ENCODE results near the gene GEN1. TPM values are rescaled to one million over a fixed set of nuclear protein-coding genes. Genes with fewer than 3 reads are reported as not detected.

The GEN1 gene
- total RNA-seq, 1 donor from 2014 or later = 21.7 TPM

DNA sequence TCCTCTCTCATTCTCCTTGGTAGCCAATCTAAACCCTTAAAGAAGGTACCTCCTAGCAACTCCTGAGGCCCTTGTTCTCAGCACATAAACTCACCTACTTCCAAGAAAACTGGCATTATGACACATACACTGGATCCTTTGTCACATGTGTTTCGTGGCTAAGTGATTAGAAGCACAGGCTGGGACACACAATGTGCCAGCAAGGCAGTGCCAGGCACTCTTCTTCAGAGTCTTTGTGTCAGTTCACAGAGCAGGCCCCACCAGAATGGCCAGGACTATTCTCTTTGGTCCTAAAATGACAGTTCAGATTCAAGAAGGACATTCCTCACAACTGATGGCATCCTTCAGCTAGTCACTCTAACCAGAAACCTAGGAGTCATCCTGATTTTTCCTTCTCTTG lies 40.6 kb upstream of the GEN1 start:
- no peak for DNase-seq (ENCODE audit: low spot score, unreplicated experiment)
- no peaks in the 10 kb centered on the region for H3K4me1 Mint-ChIP-seq (ENCODE audit: low read depth)
- peaks cover 13% of the 10 kb centered on the region for H3K36me3 Mint-ChIP-seq (ENCODE audit: insufficient read depth)
- TF ChIP-seq CTCF (IDR thresholded peaks at IDR 0.05; ENCODE audit: unreplicated experiment) = no peak
- H3K4me3 Mint-ChIP-seq (ENCODE audit: low read depth) = no peak overlapping the region
- H3K9me3 Mint-ChIP-seq (ENCODE audit: low read depth) = no peaks in the 10 kb centered on the region
- no peak overlapping the region for H3K27ac Mint-ChIP-seq
- H3K27me3 Mint-ChIP-seq = no peaks in the 10 kb centered on the region

GRCh38 chr2:17717666-17718065 lies 36.3 kb upstream of the GEN1 start:
- Mint-ChIP-seq H3K36me3 (ENCODE audit: insufficient read depth) (peaks cover 13% of the 10 kb centered on the region), H3K9me3 (ENCODE audit: low read depth) (no peaks in the 10 kb centered on the region), H3K4me1 (ENCODE audit: low read depth) (no peaks in the 10 kb centered on the region), H3K4me3 (ENCODE audit: low read depth) (no peak overlapping the region), H3K27ac (no peak overlapping the region), H3K27me3 (no peaks in the 10 kb centered on the region)
- no peak for DNase-seq (ENCODE audit: low spot score, unreplicated experiment)
- no peak for TF ChIP-seq CTCF (IDR thresholded peaks at IDR 0.05; ENCODE audit: unreplicated experiment)

GRCh38 chr2:17718689-17719088 lies 35.2 kb upstream of the GEN1 start:
- Mint-ChIP-seq H3K4me3 (ENCODE audit: low read depth) (no peak overlapping the region), H3K27ac (no peak overlapping the region), H3K36me3 (ENCODE audit: insufficient read depth) (peaks cover 7% of the 10 kb centered on the region)

DNA sequence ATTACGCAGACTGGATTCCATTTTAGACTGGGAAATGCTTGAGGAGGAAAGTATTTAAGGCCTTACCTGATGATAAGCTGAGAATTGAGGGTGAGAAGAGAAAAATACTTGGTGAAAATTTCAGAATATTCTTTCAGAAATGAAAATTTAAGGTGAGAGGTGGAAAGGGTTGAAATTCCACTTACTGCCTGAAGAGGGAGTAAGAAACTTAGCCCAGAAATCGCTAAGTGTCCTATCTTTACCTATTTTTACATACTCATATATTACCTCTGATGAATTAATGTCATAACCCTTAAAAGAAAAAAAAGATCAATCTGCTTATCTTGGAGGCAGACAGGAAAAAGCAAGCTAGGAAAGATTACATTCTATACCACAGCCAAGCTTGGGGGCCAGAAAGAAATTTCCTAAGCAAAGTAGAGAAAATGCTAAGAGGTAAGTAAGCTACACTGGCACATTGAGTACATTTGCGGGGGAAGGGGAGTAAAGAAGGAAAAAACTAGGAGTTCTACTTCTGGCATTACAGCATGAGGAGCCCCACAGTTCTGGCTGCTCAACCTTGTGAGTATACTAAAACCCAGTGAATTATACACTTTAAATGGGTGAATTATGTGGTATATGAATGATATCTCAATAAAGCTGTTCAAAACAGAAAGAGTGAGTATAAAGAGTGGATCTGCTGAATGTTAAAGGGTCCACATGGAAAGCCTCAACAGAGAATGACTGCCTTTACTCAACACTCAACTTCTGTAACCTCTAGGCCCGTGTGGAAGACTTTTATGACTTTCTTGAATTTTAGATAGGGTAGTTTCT lies 34.2 kb upstream of the GEN1 start:
- DNase-seq (ENCODE audit: low spot score, unreplicated experiment) = no peak
- H3K4me1 Mint-ChIP-seq (ENCODE audit: low read depth) = no peaks in the 10 kb centered on the region
- H3K9me3 Mint-ChIP-seq (ENCODE audit: low read depth) = no peaks in the 10 kb centered on the region
- H3K27ac Mint-ChIP-seq = no peak overlapping the region
- H3K27me3 Mint-ChIP-seq = no peaks in the 10 kb centered on the region
- H3K4me3 Mint-ChIP-seq (ENCODE audit: low read depth) = no peak overlapping the region
- H3K36me3 Mint-ChIP-seq (ENCODE audit: insufficient read depth) = peaks cover 6% of the 10 kb centered on the region
- peak; percentile 73 for TF ChIP-seq CTCF (IDR thresholded peaks at IDR 0.05; ENCODE audit: unreplicated experiment)

More at GRCh38 chr2:17718689-17719088, 35.2 kb upstream of the GEN1 start:
- TF ChIP-seq CTCF (IDR thresholded peaks at IDR 0.05; ENCODE audit: unreplicated experiment) = no peak
- H3K27me3 Mint-ChIP-seq = no peaks in the 10 kb centered on the region
- H3K9me3 Mint-ChIP-seq (ENCODE audit: low read depth) = no peaks in the 10 kb centered on the region
- H3K4me1 Mint-ChIP-seq (ENCODE audit: low read depth) = no peaks in the 10 kb centered on the region
- no peak for DNase-seq (ENCODE audit: low spot score, unreplicated experiment)

DNA sequence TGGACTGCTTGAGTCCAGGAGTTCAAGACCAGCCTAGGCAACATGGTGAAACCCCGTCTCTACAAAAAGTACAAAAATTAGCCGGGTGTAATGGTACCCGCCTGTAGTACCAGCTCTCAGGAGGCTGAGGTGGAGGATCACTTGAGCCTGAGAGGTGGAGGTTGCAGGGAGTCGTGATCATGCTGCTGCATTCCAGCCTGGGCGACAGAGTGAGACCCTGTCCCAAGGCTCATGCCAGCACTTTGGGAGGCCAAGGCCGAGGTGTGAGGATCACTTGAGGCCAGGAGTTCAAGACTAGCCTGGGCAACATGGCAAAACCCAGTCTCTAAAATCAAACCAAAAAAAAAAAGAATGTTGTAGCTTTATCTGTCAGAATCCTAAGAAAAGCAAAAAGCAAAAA lies 25.7 kb upstream of the GEN1 start:
- Mint-ChIP-seq H3K4me3 (ENCODE audit: low read depth) (no peak overlapping the region), H3K4me1 (ENCODE audit: low read depth) (no peaks in the 10 kb centered on the region), H3K27ac (no peak overlapping the region), H3K9me3 (ENCODE audit: low read depth) (no peaks in the 10 kb centered on the region), H3K27me3 (no peaks in the 10 kb centered on the region), H3K36me3 (ENCODE audit: insufficient read depth) (peaks cover 8% of the 10 kb centered on the region)
- no peak for TF ChIP-seq CTCF (IDR thresholded peaks at IDR 0.05; ENCODE audit: unreplicated experiment)
- DNase-seq (ENCODE audit: low spot score, unreplicated experiment) = no peak
